ENCODE measurements around the gene UBE2E2.

Gene UBE2E2

GRCh38 chr3:23565041-23565775 lies 362.1 kb downstream of the UBE2E2 start:
- Mint-ChIP-seq H3K27ac (no peak overlapping the region), H3K9me3 (peaks cover 0 to 17% of the 10 kb centered on the region in 2 donors), H3K4me1 (peaks cover 12% of the 10 kb centered on the region), H3K4me3 (no peak overlapping the region), H3K27me3 (no peaks in the 10 kb centered on the region)
- DNase-seq (no peak), ATAC-seq (no peak)

DNA sequence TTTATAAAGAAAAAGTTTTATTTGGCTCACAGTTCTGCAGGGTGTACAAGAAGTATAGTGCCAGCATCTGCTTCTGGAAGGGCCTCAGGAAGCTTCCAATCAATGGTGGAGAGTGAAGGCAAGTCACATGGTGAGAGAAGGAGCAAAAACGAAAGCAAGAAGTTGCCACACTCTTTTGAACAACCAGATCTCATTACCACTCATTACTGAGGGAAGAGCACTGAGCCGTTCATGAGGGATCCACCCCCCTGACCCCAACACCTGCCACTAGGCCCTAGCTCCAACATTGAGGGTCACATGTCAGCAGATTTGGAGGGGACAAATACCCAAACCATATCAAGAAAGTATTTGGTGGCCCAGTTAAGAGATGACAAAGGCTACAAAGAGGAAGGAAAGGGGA lies 363.4 kb downstream of the UBE2E2 start:
- no peaks in the 10 kb centered on the region for H3K27me3 Mint-ChIP-seq
- peaks cover 2 to 17% of the 10 kb centered on the region in 2 donors for H3K9me3 Mint-ChIP-seq
- no peak for DNase-seq
- H3K4me3 Mint-ChIP-seq: no peak overlapping the region
- ATAC-seq: no peak
- peaks cover 12% of the 10 kb centered on the region for H3K4me1 Mint-ChIP-seq
- no peak overlapping the region for H3K27ac Mint-ChIP-seq

DNA sequence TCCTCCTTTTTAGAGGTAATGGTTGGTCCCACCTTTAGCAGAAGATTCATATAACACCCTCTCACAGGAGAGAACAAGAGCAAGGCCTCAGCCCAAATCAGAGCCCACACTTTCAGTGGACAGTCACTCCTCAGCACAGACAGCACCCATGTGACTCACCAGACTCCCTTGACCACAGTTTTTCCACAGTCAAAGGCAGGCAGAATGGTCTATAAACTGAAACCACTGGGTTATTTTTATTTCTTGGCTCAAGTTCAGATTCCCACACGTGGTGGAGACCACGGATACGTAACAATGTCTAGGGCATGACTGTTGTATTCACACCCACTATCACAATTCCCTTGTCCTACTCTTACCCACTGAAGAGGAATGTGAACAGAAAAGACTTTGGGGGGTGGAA lies 364.8 kb downstream of the UBE2E2 start:
- Mint-ChIP-seq H3K4me3 (no peak overlapping the region), H3K27me3 (no peaks in the 10 kb centered on the region), H3K27ac (no peak overlapping the region), H3K9me3 (peaks cover 7 to 17% of the 10 kb centered on the region in 2 donors), H3K4me1 (peaks cover 12% of the 10 kb centered on the region)
- DNase-seq (no peak), ATAC-seq (no peak)

- no peak overlapping the region for H3K4me3 Mint-ChIP-seq
- H3K9me3 Mint-ChIP-seq: peaks cover 0 to 7% of the 10 kb centered on the region in 2 donors
Measured at GRCh38 chr3:23573827-23574226, 370.7 kb downstream of the UBE2E2 start.

DNA sequence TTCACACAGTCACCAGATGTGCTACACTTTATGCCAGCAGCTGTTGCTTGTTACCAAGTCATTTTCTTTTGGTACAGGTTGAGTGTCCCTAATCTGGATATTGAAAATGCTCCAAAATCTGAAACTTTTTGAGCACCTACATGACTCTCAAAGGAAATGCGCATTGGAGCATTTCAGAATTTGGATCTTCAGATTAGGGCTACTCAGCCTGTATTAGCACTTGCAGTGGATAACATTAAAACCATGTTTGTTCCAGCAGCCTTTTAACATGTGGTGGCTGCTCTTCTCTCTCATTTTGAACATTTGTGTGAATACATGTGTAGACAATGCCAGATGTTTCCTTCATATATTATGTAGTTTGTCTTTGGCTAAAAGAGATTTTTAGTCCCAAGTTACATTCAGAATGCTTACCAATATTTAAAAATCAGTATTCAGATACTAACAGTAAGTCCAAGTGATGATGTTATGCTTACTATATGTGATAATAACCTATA lies 371.7 kb downstream of the UBE2E2 start:
- Mint-ChIP-seq H3K4me3 (no peak overlapping the region), H3K27ac (no peak overlapping the region), H3K27me3 (no peaks in the 10 kb centered on the region), H3K9me3 (peaks cover 0 to 7% of the 10 kb centered on the region in 2 donors), H3K4me1 (no peaks in the 10 kb centered on the region)
- ATAC-seq (no peak), DNase-seq (no peak)

More at GRCh38 chr3:23573827-23574226, 370.7 kb downstream of the UBE2E2 start:
- Mint-ChIP-seq H3K27me3 (no peaks in the 10 kb centered on the region), H3K27ac (no peak overlapping the region), H3K4me1 (no peaks in the 10 kb centered on the region)
- ATAC-seq (no peak), DNase-seq (no peak)

GRCh38 chr3:23575697-23576096 lies 372.6 kb downstream of the UBE2E2 start:
- Mint-ChIP-seq H3K9me3 (peaks cover 0 to 7% of the 10 kb centered on the region in 2 donors), H3K4me1 (no peaks in the 10 kb centered on the region), H3K4me3 (no peak overlapping the region), H3K27ac (no peak overlapping the region), H3K27me3 (no peaks in the 10 kb centered on the region)
- ATAC-seq (no peak), DNase-seq (no peak)

GRCh38 chr3:23576379-23576959 lies 373.3 kb downstream of the UBE2E2 start:
- Mint-ChIP-seq H3K27ac (no peak overlapping the region), H3K4me1 (no peaks in the 10 kb centered on the region), H3K4me3 (no peak overlapping the region), H3K9me3 (peaks cover 0 to 5% of the 10 kb centered on the region in 2 donors), H3K27me3 (no peaks in the 10 kb centered on the region)
- DNase-seq (no peak), ATAC-seq (no peak)

- H3K27ac Mint-ChIP-seq: no peak overlapping the region
- no peak for DNase-seq
- H3K4me1 Mint-ChIP-seq: no peaks in the 10 kb centered on the region
Measured at GRCh38 chr3:23580096-23580713, 377.1 kb downstream of the UBE2E2 start.

DNA sequence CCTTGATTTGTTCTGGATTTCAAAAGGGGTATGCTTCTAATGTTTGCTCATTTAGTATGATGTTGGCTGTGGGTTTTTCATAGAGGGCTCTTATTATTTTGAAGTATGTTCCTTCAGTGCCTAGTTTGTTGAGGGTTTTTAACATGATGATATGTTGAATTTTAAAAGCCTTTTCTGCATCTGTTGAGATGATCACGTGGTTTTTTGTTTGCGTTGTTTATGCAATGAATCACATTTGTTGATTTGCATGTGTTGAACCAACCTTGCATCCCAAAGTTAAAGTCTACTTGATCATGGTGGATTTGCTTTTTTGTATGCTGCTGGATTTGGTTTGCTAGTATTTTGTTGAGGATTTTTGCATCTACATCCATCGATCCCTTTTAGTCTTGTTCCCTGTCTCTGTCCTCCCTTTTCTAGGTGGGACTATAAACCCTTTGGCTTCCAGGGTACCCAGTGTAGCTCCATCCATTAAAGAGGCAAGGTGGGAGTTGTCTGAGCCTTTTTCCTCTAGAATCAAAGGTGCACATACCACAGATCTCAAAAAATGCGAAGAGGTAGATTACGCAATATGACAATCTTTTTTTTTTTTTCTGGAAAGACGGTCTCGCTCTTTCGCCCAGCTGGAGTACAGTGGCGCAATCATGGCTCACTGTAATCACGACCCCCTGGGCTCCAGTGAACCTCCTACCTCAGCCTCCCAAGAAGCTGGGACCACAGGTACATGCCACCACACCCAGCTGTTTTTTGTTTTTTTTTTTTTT lies 381.0 kb downstream of the UBE2E2 start:
- Mint-ChIP-seq H3K27ac (no peak overlapping the region), H3K27me3 (no peaks in the 10 kb centered on the region), H3K4me3 (no peak overlapping the region), H3K4me1 (no peaks in the 10 kb centered on the region), H3K9me3 (peaks cover 6 to 8% of the 10 kb centered on the region in 2 donors)
- no peak for DNase-seq
- no peak for ATAC-seq

More at GRCh38 chr3:23580096-23580713, 377.1 kb downstream of the UBE2E2 start:
- H3K9me3 Mint-ChIP-seq: peaks cover 6 to 8% of the 10 kb centered on the region in 2 donors
- no peaks in the 10 kb centered on the region for H3K27me3 Mint-ChIP-seq
- ATAC-seq: no peak
- H3K4me3 Mint-ChIP-seq: no peak overlapping the region

- H3K4me3 Mint-ChIP-seq: no peak overlapping the region
- no peaks in the 10 kb centered on the region for H3K27me3 Mint-ChIP-seq
- ATAC-seq (no peak), DNase-seq (no peak)
- peaks cover 5% of the 10 kb centered on the region in 2 donors for H3K9me3 Mint-ChIP-seq
- H3K4me1 Mint-ChIP-seq: no peaks in the 10 kb centered on the region
- H3K27ac Mint-ChIP-seq: no peak overlapping the region
Measured at GRCh38 chr3:23587513-23587912, 384.4 kb downstream of the UBE2E2 start.

- H3K27ac Mint-ChIP-seq: no peak overlapping the region
- no peaks in the 10 kb centered on the region for H3K9me3 Mint-ChIP-seq
- no peak for ATAC-seq
- H3K27me3 Mint-ChIP-seq: no peaks in the 10 kb centered on the region
- no peak for DNase-seq
- no peaks in the 10 kb centered on the region for H3K4me1 Mint-ChIP-seq
- no peak overlapping the region for H3K4me3 Mint-ChIP-seq
Measured at GRCh38 chr3:23588547-23588946, 385.4 kb downstream of the UBE2E2 start.

DNA sequence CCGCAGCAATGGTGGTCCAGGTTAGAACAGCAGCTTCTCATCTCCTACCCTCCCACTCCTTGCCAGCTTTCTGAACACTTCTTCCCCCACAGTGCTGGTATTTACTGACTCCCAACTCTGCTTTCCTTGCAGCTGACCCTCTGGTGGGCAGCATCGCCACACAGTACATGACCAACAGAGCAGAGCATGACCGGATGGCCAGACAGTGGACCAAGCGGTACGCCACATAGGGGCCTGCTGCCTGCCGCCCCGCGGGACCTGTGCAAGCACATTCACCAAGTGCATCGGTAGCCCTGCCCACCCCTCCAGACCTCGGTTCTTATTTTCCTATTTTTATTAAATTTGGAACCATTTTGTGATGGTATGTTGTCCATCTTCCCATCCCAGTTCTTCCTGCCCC lies 386.5 kb downstream of the UBE2E2 start:
- ATAC-seq (peak; percentile 23), DNase-seq (no peak)
- no peak overlapping the region for H3K4me3 Mint-ChIP-seq
- no peaks in the 10 kb centered on the region for H3K9me3 Mint-ChIP-seq
- no peaks in the 10 kb centered on the region for H3K4me1 Mint-ChIP-seq
- peak overlapping the region in 1 of 2 donors; percentile 24 for H3K27ac Mint-ChIP-seq
- H3K27me3 Mint-ChIP-seq: no peaks in the 10 kb centered on the region

DNA sequence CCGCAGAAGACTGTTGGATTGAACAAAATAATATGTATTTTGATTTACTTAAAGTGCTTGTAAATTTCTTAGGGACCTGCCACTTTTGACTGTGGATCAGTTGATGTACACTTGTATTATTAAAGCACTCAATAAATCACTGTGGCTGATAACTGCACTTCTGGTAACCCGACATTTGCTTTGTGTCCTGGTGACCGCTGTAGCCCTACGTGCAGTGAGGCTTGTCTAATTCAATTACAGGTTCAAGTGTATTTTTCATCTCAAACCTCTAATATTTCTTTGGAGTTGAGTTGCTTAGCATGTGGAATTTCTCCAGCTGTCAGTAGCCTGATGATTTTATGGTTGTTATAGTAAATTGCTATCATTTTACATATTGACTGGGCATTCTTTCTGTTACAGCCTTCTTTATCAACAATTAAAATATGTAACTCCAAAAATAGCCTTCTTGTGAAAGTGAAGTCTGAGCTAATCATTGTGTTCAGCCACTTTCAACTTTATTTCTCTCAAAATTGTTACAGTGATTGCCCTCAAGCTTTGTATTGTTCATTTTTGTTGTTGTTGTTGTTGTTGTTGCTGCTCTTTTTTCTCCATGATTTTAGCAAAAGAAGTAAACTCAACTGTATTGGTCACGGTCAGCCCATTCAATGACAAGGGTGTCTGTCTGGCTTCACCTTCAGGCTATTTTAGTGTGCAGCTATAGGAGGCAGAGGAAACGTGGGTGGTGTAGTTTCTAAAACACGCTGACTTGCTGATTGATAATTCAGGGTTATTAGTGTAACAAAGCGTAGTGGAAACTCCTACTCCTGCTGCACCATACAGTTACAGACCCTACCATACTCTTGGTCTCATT lies 387.5 kb downstream of the UBE2E2 start:
- no peak overlapping the region for H3K27ac Mint-ChIP-seq
- no peaks in the 10 kb centered on the region for H3K9me3 Mint-ChIP-seq
- no peak overlapping the region for H3K4me3 Mint-ChIP-seq
- no peaks in the 10 kb centered on the region for H3K4me1 Mint-ChIP-seq
- H3K27me3 Mint-ChIP-seq: no peaks in the 10 kb centered on the region
- DNase-seq (no peak), ATAC-seq (no peak)

GRCh38 chr3:23591374-23591773 lies 388.2 kb downstream of the UBE2E2 start:
- Mint-ChIP-seq H3K4me1 (no peaks in the 10 kb centered on the region), H3K27me3 (no peaks in the 10 kb centered on the region), H3K27ac (no peak overlapping the region), H3K4me3 (no peak overlapping the region), H3K9me3 (peaks cover 2 to 4% of the 10 kb centered on the region in 2 donors)
- ATAC-seq (no peak), DNase-seq (no peak)

Data from stimulated activated naive CD8-positive, alpha-beta T cell treated with anti-CD3 and anti-CD28 coated beads, Interleukin-15, amount 100 ng/mL, for 72 hours (primary cell).